GM18861 (cell line): Measurements from ENCODE around the gene ZBTB12.
"Not testable (repeated sequence)": the region's sequence is repeated elsewhere in the genome, so short reads cannot be mapped to it uniquely, and the experiment has no call there.

Experiments
- ATAC-seq: cut with Tn5 transposase; IDR thresholded peaks from one replicate; pipeline ENCODE4 v1.9.1; 2021; ENCODE audit not compliant: unreplicated experiment

Gene ZBTB12

GRCh38 chr6:31922942-31923341, 21.1 kb upstream of the ZBTB12 start:
- ATAC-seq = no peak

DNA sequence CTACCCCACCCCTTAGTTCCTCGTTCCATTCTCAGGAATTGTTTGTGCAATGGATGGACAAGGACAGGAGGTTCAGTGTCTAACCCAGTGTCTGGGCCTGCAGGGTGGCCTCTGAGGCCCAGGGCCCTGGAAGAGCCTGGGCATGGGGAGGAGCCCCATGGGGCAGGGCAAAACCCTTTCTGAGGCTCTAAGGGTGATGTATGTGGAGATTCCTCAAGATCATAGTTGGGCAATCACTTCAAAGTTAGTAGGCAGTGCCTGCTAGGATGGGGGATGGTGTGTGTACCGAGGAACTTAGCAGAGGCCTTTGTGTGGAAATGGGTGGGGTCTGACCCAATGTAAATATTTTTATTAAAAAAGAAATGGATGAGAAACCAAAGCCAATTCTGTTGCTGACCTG, 18.9 kb upstream of the ZBTB12 start:
- no peak for ATAC-seq

GRCh38 chr6:31919624-31920303, 17.9 kb upstream of the ZBTB12 start:
- ATAC-seq = no peak

GRCh38 chr6:31918069-31918720, 16.3 kb upstream of the ZBTB12 start:
- ATAC-seq = no peak

DNA sequence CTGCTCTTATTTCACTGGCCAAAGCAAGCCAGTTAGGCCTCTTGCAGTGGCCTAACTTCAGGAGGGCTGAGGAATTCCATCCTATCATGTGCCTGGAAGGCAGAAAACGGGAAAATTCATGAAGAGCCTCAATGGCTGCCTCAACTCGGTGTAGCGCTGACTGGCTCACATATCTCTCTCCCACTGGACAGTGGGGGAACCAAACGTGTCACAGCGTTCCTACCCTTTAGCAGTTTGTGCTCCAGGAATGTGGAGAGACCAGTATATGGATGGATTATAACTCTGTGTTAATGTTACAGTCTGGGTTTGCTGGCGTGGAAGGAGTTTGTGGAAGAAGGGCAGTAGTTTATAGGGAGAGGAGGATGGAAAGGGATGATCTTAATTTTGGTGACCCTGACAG, 13.9 kb upstream of the ZBTB12 start:
- no peak for ATAC-seq

GRCh38 chr6:31915351-31915750, 13.5 kb upstream of the ZBTB12 start:
- no peak for ATAC-seq

- ATAC-seq = no peak
Measured at GRCh38 chr6:31911826-31912585, 10.1 kb upstream of the ZBTB12 start.

- ATAC-seq = not testable (repeated sequence)
Measured at GRCh38 chr6:31909298-31909697, 7.4 kb upstream of the ZBTB12 start.

- ATAC-seq = peak; percentile 83
Measured at GRCh38 chr6:31908791-31909190, 6.9 kb upstream of the ZBTB12 start.

GRCh38 chr6:31908255-31908654, 6.4 kb upstream of the ZBTB12 start:
- not testable (repeated sequence) for ATAC-seq

DNA sequence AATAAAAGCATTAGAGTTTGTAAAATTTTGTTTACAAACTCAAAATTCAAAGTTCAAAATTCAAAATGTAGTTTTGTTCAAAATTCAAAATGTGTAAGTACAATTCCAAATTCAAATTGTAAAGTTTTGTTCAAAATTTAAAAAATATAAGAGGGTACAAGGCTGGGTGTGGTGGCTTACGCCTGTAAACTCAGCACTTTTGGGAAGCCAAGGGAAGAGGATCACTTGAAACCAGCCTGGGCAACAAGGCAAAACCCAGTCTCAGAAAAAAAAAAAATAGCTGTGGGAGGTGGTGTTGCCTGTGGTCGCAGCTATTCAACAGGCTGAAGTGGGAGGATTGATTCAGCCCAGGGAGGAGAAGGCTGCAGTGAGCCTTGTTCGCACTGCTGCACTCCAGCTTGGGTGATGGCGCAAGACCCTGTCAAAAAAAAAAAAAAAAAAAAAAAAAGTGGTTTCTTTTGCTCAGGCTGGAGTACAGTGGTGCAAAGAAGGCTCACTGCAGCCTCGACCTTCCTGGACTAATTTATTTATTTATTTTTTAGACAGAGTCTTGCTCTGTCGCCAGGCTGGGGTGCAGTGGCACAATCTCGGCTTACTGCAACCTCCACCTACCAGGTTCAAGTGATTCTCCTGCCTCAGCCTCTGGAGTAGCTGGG, 5.4 kb upstream of the ZBTB12 start:
- no peak for ATAC-seq

DNA sequence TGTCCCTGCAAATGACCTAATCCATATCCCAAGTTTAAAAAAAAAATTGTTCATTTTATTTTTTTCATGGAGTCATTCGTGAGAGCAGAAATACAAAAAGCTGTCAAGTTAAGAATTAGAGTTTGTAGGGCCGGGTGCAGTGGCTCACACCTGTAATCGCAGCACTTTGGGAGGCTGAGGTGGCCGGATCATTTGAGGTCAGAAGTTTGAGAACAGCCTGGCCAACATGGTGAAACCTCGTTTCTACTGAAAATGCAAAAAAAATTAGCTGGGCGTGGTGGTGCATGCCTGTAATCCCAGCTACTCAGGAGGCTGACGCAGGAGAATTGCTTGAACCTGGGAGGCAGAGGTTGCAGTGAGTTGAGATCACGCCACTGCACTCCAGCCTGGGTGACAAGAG, 4.8 kb upstream of the ZBTB12 start:
- ATAC-seq = not testable (repeated sequence)

- no peak for ATAC-seq
Measured at GRCh38 chr6:31906122-31906521, 4.2 kb upstream of the ZBTB12 start.

DNA sequence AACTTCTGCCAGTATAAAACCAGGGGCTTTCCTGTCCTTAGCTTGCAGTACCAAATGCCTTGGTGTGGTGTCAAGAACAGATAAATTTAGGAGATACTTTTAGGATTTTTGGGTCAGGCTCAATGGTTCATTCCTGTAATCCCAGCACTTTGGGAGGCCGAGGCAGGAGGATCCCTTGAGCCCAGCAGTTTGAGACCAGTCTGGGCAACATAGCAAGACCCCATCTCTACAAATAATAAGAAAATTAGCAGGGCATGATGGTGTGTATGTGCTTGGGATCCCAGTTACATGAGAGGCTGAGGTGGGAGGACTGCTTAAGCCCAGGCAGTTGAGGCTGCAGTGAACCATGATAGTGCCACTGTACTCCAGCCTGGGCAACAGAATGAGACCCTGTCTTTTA, 3.2 kb upstream of the ZBTB12 start:
- ATAC-seq = no peak

DNA sequence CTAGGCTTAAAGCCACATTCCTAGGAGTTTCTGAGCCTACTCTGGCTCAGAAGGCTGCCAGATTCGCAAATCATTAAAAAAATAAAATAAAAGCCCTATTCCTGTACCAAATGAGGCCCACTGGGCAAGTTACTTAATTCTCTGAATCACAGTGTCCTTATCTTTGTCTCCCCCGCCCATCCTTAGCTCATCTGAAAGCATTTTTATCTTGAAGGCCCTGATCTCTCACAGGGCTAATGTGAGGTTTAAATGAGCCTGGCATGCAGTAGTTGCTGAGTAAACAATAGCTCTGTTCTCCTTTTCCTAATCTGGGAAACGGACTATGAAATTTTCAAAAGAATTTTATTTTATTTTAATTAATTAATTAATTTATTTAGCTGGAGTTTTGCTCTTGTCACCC, 2.1 kb upstream of the ZBTB12 start:
- no peak for ATAC-seq

GRCh38 chr6:31901415-31901952, 402 bp downstream of the ZBTB12 start:
- ATAC-seq = no peak

- ATAC-seq = no peak
Measured at GRCh38 chr6:31900917-31901414, 920 bp downstream of the ZBTB12 start.

- no peak for ATAC-seq
Measured at GRCh38 chr6:31899882-31900722, 1.8 kb downstream of the ZBTB12 start.

- no peak for ATAC-seq
Measured at GRCh38 chr6:31899215-31899614, 2.7 kb downstream of the ZBTB12 start.

DNA sequence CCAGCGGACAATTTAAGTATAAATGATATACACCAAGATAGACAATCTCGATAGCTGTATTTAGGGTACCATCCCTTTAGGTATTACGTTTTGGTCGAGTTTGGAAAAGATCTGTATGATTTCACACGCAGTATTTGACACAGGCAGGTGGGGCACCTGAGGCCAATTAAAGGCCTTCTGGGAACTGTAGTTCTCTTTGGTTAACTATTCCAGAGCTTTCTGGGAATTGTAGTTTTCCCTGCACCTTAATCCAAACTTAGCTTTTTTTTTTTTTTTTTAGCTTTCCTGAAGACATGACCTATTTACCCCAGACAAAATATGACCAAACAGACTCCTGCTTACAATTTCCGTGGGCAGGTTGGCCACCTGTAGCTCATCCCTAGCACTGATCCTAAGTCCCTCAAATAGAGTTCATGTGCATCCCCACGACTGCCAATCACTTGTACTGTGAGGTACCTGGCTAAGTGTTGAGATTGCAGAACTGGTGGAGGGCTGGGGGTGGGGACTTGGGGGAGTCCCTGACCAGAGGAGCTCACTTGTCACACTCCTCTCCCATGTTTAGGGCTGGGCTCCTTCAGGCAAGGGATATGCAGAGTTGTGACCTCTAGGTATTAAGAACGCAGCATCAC, 3.4 kb downstream of the ZBTB12 start:
- no peak for ATAC-seq
